SK-N-MC (cell line): Measurements from ENCODE around the gene SOAT1.

ENCODE experiments used
- EZH2 ChIP-seq: fragments of 200-600 bp; sonication (generic); IDR thresholded peaks from one replicate; pipeline ENCODE4 v1.6.1; 2017; ENCODE audit warnings: antibody characterized with exemption
- FOXP2 ChIP-seq: optimal IDR thresholded peaks from 2 replicates; pipeline ENCODE3; 2011; ENCODE audit warnings: mild to moderate bottlenecking, moderate library complexity; ENCODE audit not compliant: insufficient read depth; ENCODE audit errors: extremely low read length, control extremely low read depth
- POLR2AphosphoS5 ChIP-seq: IDR thresholded peaks from 2 replicates; pipeline ENCODE4 v1.6.1; 2012; ENCODE audit warnings: mild to moderate bottlenecking, low read depth, low read length, borderline replicate concordance

DNA sequence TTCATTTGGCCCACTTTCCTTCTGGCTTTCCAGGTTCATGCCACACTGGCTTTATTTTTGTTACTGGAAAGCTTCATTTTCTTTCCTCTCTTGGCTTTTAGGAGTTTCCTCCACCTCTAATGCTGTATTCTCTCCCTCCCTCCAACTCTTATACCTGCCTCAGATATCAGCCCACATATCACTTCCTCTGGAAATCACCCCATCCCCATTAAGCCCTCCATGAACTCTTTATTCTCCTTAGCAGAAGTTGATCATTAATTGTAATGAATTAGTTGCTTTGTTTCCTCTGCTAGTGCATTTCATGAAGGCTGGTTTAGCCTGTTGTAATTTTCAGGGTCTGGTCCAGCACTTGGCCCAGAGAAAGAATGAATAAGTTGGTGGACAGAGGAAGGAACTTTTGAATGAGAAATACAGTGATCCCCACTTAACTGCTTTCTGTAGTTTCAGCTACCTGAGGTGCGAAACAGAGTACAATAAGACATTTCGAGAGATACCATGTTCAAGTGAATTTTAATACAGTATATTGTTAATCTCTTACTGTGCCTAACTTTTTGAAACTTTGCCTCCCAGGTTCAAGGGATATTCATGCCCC, 1.7 kb downstream of the SOAT1 start:
- TF ChIP-seq POLR2AphosphoS5 (no peak), EZH2 (no peak), FOXP2 (no peak)
